SK-N-MC (cell line): ENCODE results near the gene ADAMTS9.

ENCODE experiments used
- DNase-seq: peaks from one replicate; pipeline ENCODE4 v3.0.0-alpha.2; 2011; ENCODE audit warnings: low read depth, low spot score
- H3K27ac ChIP-seq: fragments of 200-600 bp; sonication (generic); 2 replicates; pipeline ENCODE4 v1.5.1; 2016; ENCODE audit warnings: mixed run types
- H3K36me3 ChIP-seq: fragments of 200-600 bp; sonication (generic); 2 replicates; pipeline ENCODE4 v1.6.1; 2017; ENCODE audit warnings: antibody characterized with exemption, low read length, mixed read lengths; ENCODE audit not compliant: insufficient read depth
- H3K4me3 ChIP-seq: fragments of 200-600 bp; sonication (generic); 2 replicates; pipeline ENCODE4 v1.5.1; 2016
- H3K9ac ChIP-seq: fragments of 200-600 bp; sonication (generic); 2 replicates; pipeline ENCODE4 v1.8.0; 2017; ENCODE audit warnings: mixed run types, mixed read lengths; ENCODE audit not compliant: insufficient read length
- H3K9me3 ChIP-seq: fragments of 200-600 bp; sonication (generic); 2 replicates; pipeline ENCODE4 v1.6.1; 2017; ENCODE audit warnings: low read depth, mild to moderate bottlenecking, antibody characterized with exemption, low read length, moderate library complexity, mixed read lengths
- EZH2 ChIP-seq: fragments of 200-600 bp; sonication (generic); IDR thresholded peaks from one replicate; pipeline ENCODE4 v1.6.1; 2017; ENCODE audit warnings: antibody characterized with exemption
- FOXP2 ChIP-seq: optimal IDR thresholded peaks from 2 replicates; pipeline ENCODE3; 2011; ENCODE audit warnings: mild to moderate bottlenecking, moderate library complexity; ENCODE audit not compliant: insufficient read depth; ENCODE audit errors: extremely low read length, control extremely low read depth
- POLR2AphosphoS5 ChIP-seq: IDR thresholded peaks from 2 replicates; pipeline ENCODE4 v1.6.1; 2012; ENCODE audit warnings: mild to moderate bottlenecking, low read depth, low read length, borderline replicate concordance

Gene ADAMTS9

GRCh38 chr3:64638981-64639481 lies 48.8 kb downstream of the ADAMTS9 start:
- Histone ChIP-seq H3K9ac (no peak overlapping the region), H3K27ac (no peak overlapping the region), H3K4me3 (no peak overlapping the region), H3K9me3 (no peaks in the 10 kb centered on the region), H3K36me3 (no peaks in the 10 kb centered on the region)
- TF ChIP-seq EZH2 (no peak), FOXP2 (no peak), POLR2AphosphoS5 (no peak)
- DNase-seq: no peak

- H3K36me3 ChIP-seq: no peaks in the 10 kb centered on the region
- no peak overlapping the region for H3K4me3 ChIP-seq
- H3K9ac ChIP-seq: no peak overlapping the region
- TF ChIP-seq POLR2AphosphoS5: no peak
- no peak for TF ChIP-seq FOXP2
- no peak for TF ChIP-seq EZH2
- H3K9me3 ChIP-seq: no peaks in the 10 kb centered on the region
- H3K27ac ChIP-seq: no peak overlapping the region
- no peak for DNase-seq
These were observed 49.3 kb downstream of the ADAMTS9 start for GRCh38 chr3:64638511-64638910.

GRCh38 chr3:64634417-64634816 lies 53.4 kb downstream of the ADAMTS9 start:
- DNase-seq: no peak
- no peak overlapping the region for H3K4me3 ChIP-seq
- H3K36me3 ChIP-seq: no peaks in the 10 kb centered on the region
- H3K27ac ChIP-seq: no peak overlapping the region
- H3K9me3 ChIP-seq: no peaks in the 10 kb centered on the region
- no peak overlapping the region for H3K9ac ChIP-seq
- TF ChIP-seq FOXP2 (no peak), EZH2 (no peak), POLR2AphosphoS5 (no peak)

- H3K9me3 ChIP-seq: no peaks in the 10 kb centered on the region
- no peak for TF ChIP-seq EZH2
- TF ChIP-seq FOXP2: no peak
- no peak for TF ChIP-seq POLR2AphosphoS5
- no peak overlapping the region for H3K4me3 ChIP-seq
- no peak for DNase-seq
- H3K27ac ChIP-seq: no peak overlapping the region
- no peak overlapping the region for H3K9ac ChIP-seq
- H3K36me3 ChIP-seq: no peaks in the 10 kb centered on the region
These were observed 55.8 kb downstream of the ADAMTS9 start for GRCh38 chr3:64631951-64632350.

GRCh38 chr3:64627471-64628321 lies 60.1 kb downstream of the ADAMTS9 start:
- H3K36me3 ChIP-seq: no peaks in the 10 kb centered on the region
- TF ChIP-seq FOXP2: no peak
- TF ChIP-seq EZH2: no peak
- TF ChIP-seq POLR2AphosphoS5: no peak
- no peak for DNase-seq
- H3K9me3 ChIP-seq: no peaks in the 10 kb centered on the region
- H3K4me3 ChIP-seq: no peak overlapping the region
- H3K9ac ChIP-seq: no peak overlapping the region
- H3K27ac ChIP-seq: no peak overlapping the region

- H3K9me3 ChIP-seq: no peaks in the 10 kb centered on the region
- no peak overlapping the region for H3K27ac ChIP-seq
- H3K36me3 ChIP-seq: no peaks in the 10 kb centered on the region
- H3K4me3 ChIP-seq: no peak overlapping the region
- TF ChIP-seq POLR2AphosphoS5 (no peak), EZH2 (no peak), FOXP2 (no peak)
- no peak for DNase-seq
- H3K9ac ChIP-seq: no peak overlapping the region
These were observed 60.8 kb downstream of the ADAMTS9 start for GRCh38 chr3:64627042-64627441.

GRCh38 chr3:64625381-64625780 lies 62.4 kb downstream of the ADAMTS9 start:
- no peak overlapping the region for H3K4me3 ChIP-seq
- H3K36me3 ChIP-seq: no peaks in the 10 kb centered on the region
- H3K27ac ChIP-seq: no peak overlapping the region
- H3K9me3 ChIP-seq: no peaks in the 10 kb centered on the region
- no peak for DNase-seq
- no peak overlapping the region for H3K9ac ChIP-seq
- TF ChIP-seq POLR2AphosphoS5 (no peak), FOXP2 (no peak), EZH2 (no peak)

- Histone ChIP-seq H3K4me3 (no peak overlapping the region), H3K27ac (no peak overlapping the region), H3K9ac (no peak overlapping the region), H3K9me3 (no peaks in the 10 kb centered on the region), H3K36me3 (no peaks in the 10 kb centered on the region)
- no peak for DNase-seq
- TF ChIP-seq POLR2AphosphoS5 (no peak), EZH2 (no peak), FOXP2 (no peak)
These were observed 64.7 kb downstream of the ADAMTS9 start for GRCh38 chr3:64623125-64623524.

- no peaks in the 10 kb centered on the region for H3K36me3 ChIP-seq
- H3K4me3 ChIP-seq: no peak overlapping the region
- H3K9me3 ChIP-seq: no peaks in the 10 kb centered on the region
- no peak overlapping the region for H3K9ac ChIP-seq
- no peak for TF ChIP-seq FOXP2
- no peak for TF ChIP-seq POLR2AphosphoS5
- TF ChIP-seq EZH2: no peak
- no peak for DNase-seq
- H3K27ac ChIP-seq: no peak overlapping the region
These were observed 65.9 kb downstream of the ADAMTS9 start for GRCh38 chr3:64621726-64622395.
